Calu3 (cell line): ENCODE measurements around the gene UBAP1L. TPM values are rescaled to one million over a fixed set of nuclear protein-coding genes. Genes with fewer than 3 reads are reported as not detected.

Experiments used
- BruUV-seq: library from RNA; stranded (reverse); fragments of 400-500 nt; replicated peaks from 2 replicates; lab custom pipeline; 2021; lab: Mats Ljungman, UMichigan
- CTCF ChIA-PET: fragments of 300-600 bp; sonication (Branson Sonifier 250); formaldehyde crosslinking; loops from one replicate; lab custom pipeline; 2022; ENCODE audit warnings: antibody characterized with exemption; lab: Charles Lee
- DNase-seq: peaks from one replicate; pipeline ENCODE4 v3.0.0; 2022
- H3K27ac Mint-ChIP-seq: one replicate; pipeline ENCODE4 v1.8.0; 2022; ENCODE audit warnings: mixed read lengths; ENCODE audit not compliant: unreplicated experiment
- H3K27me3 Mint-ChIP-seq: one replicate; pipeline ENCODE4 v1.8.0; 2022; ENCODE audit warnings: mixed read lengths; ENCODE audit not compliant: unreplicated experiment
- H3K36me3 Mint-ChIP-seq: one replicate; pipeline ENCODE4 v1.8.0; 2022; ENCODE audit warnings: mild to moderate bottlenecking, moderate library complexity, mixed read lengths; ENCODE audit not compliant: insufficient read depth, unreplicated experiment
- H3K4me1 Mint-ChIP-seq: one replicate; pipeline ENCODE4 v1.8.0; 2022; ENCODE audit warnings: mild to moderate bottlenecking, low read depth, mixed read lengths; ENCODE audit not compliant: unreplicated experiment
- H3K4me3 Mint-ChIP-seq: one replicate; pipeline ENCODE4 v1.8.0; 2022; ENCODE audit warnings: mild to moderate bottlenecking, low read depth, moderate library complexity, mixed read lengths; ENCODE audit not compliant: unreplicated experiment
- H3K9me3 Mint-ChIP-seq: one replicate; pipeline ENCODE4 v1.8.0; 2022; ENCODE audit warnings: low read depth, mixed read lengths; ENCODE audit not compliant: unreplicated experiment
- intact Hi-C: fragments of 100-400 bp; cut with micrococcal nuclease; formaldehyde crosslinking; loops from one replicate; pipeline ENCODE4 v1.10.0; 2022; ENCODE audit not compliant: unreplicated experiment
- total RNA-seq: library from RNA; stranded (reverse); gene quantifications from 2 replicates; pipeline ENCODE4 v1.2.3, GENCODE V29; 2022
- TF ChIP-seq, protein P1 (sequence below): fragments of 200-600 bp; IDR thresholded peaks from one replicate; pipeline ENCODE4 v1.8.0; 2022; ENCODE audit warnings: antibody characterized with exemption; ENCODE audit not compliant: unreplicated experiment

UBAP1L gene
- total RNA-seq, 1 experiment from 2014 or later: 5.2 TPM

DNA sequence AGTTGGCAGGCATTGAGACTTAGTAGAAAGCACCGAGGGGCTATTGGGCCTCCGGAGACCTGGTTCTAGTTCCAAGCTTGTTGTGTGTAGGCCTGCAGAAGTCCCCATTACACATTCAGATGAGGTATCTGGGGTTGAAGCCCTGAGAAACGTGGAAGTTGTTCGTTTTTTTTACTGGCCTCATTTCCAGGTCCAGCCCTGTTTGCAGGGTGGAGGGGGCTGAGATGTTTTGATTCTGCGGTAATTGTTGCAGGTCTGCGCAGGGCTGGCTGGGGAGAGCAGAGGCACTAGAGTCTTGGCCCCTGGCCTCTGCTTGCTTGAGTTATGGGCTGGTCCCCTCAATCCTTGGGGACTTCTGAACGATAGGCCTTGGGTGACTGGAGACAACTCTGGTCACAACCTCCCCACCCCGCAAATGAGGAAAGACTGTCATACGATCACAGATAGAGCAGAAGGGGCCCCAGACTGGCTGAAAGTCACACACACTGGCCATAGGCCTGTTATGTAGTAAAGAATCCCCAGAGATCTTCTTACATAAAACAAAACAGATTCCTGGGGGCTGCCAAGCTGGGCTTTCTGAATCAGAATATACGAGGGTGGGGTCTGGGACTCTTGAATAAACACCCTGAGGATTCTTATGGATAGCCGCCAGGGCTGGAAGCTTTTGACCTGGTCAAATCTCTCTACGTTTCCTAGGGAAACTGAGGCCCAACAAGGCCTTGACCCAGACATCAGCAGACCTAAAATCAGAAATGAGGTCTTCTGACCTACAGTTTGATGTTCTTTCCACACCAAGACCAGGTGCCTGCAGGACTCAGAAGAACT is 22.8 kb downstream of the UBAP1L start:
- no peak overlapping the region for H3K27ac Mint-ChIP-seq
- H3K9me3 Mint-ChIP-seq: no peaks in the 10 kb centered on the region
- no peak for DNase-seq
- TF ChIP-seq, protein P1, sequence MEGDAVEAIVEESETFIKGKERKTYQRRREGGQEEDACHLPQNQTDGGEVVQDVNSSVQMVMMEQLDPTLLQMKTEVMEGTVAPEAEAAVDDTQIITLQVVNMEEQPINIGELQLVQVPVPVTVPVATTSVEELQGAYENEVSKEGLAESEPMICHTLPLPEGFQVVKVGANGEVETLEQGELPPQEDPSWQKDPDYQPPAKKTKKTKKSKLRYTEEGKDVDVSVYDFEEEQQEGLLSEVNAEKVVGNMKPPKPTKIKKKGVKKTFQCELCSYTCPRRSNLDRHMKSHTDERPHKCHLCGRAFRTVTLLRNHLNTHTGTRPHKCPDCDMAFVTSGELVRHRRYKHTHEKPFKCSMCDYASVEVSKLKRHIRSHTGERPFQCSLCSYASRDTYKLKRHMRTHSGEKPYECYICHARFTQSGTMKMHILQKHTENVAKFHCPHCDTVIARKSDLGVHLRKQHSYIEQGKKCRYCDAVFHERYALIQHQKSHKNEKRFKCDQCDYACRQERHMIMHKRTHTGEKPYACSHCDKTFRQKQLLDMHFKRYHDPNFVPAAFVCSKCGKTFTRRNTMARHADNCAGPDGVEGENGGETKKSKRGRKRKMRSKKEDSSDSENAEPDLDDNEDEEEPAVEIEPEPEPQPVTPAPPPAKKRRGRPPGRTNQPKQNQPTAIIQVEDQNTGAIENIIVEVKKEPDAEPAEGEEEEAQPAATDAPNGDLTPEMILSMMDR: no peak
- H3K4me3 Mint-ChIP-seq: no peak overlapping the region
- H3K27me3 Mint-ChIP-seq: no peaks in the 10 kb centered on the region
- intact Hi-C loops: no loop called here
- no peaks in the 10 kb centered on the region for H3K36me3 Mint-ChIP-seq
- BruUV-seq: no TSS peak
- H3K4me1 Mint-ChIP-seq: peaks cover 8% of the 10 kb centered on the region
- CTCF ChIA-PET: interaction anchor here (0.6 kb wide), 1 partner anchor 284 kb away, joined by 9 read pairs; no protein-coding TSS in a partner anchor

DNA sequence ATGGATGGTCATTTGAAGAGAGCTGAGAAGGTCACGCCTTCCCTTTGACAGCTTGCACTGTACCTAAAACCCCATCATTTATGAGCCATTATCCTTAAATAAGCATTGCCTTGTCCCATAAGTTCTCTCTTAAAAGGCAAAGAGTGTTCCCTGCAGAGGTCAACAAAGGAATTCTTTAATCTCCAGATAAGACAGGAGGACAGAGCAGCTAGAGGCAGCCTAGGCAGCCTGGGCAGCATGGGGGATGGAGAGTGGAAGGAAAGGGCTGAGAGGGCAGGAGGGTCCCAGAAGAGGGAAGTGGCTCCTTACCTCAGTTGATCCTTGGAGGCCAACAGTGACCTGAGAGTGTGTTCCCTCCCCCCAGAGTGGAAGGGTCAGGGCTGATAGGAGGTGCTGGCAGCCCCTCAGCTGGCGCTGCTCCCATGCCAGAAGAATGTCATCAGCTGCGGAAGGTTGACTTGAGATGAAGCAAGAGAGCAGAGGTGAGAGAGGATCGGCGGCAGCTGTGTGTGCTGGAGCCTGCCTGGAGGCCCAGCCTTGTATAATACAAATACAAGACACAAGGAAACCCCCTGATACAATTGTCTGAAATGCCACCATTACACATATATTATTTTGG is 25.7 kb downstream of the UBAP1L start:
- intact Hi-C loops: no loop called here
- BruUV-seq: no TSS peak
- H3K9me3 Mint-ChIP-seq: no peaks in the 10 kb centered on the region
- CTCF ChIA-PET: interaction anchor here (1.3 kb wide), 1 partner anchor 35 kb away, joined by 3 read pairs; no protein-coding TSS in a partner anchor
- H3K36me3 Mint-ChIP-seq: no peaks in the 10 kb centered on the region
- H3K4me3 Mint-ChIP-seq: no peak overlapping the region
- TF ChIP-seq, protein P1: no peak
- peaks cover 8% of the 10 kb centered on the region for H3K4me1 Mint-ChIP-seq
- peaks cover 16% of the 10 kb centered on the region for H3K27me3 Mint-ChIP-seq
- no peak overlapping the region for H3K27ac Mint-ChIP-seq
- no peak for DNase-seq

DNA sequence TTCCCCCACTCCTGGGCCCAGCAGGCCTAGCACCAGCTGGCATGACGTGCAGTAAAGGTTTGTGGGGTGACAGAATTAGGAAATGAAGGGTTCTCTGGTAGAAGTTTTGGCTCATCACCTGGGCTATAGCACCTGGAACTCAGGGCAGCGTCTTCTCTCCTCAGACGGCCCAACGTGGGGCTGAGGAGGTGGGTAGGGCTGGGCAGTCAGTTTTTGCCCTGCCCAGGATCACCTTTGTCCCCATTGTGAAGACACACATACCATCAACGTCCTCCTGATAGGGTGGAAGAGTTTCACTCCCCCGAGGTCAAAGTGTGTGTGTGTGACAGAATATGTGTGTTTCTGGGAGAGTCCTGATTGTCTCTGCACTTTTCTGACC is 26.4 kb downstream of the UBAP1L start:
- no peaks in the 10 kb centered on the region for H3K9me3 Mint-ChIP-seq
- H3K27me3 Mint-ChIP-seq: peaks cover 23% of the 10 kb centered on the region
- TF ChIP-seq, protein P1: no peak
- H3K4me3 Mint-ChIP-seq: no peak overlapping the region
- intact Hi-C loops: no loop called here
- no peak for DNase-seq
- H3K36me3 Mint-ChIP-seq: no peaks in the 10 kb centered on the region
- CTCF ChIA-PET: interaction anchor here (1.3 kb wide), 1 partner anchor 34 kb away, joined by 3 read pairs; no protein-coding TSS in a partner anchor
- BruUV-seq: no TSS peak
- H3K27ac Mint-ChIP-seq: no peak overlapping the region
- peaks cover 8% of the 10 kb centered on the region for H3K4me1 Mint-ChIP-seq

DNA sequence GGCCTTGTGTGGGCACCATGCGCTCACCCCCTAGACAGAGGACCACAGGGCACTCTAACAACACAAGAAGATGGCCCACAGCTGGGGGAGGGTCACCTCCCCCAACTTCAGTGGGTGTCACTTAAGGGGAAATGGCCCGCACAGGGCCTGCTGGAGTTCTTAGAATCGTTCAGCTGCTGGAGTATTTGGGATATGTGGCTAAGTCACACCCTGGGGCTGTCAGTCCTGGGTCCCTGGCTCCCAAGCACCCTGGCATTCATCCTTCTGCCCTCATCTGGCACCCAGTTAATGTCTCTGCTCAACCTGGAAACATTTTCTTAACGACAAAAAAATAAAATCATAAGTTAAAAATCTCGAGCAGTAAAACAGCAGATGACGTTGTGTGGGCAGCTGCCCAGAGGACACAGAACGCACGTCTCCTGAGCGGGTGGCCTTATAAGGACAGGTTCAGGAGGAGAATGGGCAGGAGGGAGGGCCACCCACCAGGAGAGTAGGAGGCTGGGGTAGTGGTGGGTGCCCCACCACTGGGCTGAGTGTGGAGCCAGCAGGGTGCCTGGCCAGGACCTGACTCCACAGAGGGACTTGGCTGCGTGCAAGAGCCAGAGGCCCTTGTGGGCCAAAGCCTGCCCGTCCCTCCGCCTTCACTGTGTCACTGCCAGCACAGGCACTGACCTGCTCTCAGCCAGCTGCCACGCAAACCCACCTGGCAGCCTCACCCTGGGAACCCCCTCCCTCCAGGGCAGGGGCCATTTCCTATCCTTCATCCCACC is 26.9 kb downstream of the UBAP1L start:
- no peak overlapping the region for H3K27ac Mint-ChIP-seq
- intact Hi-C loops: loop anchor here (2.0 kb wide), 1 partner anchor 33 kb away; no protein-coding TSS in a partner anchor
- H3K27me3 Mint-ChIP-seq: peaks cover 28% of the 10 kb centered on the region
- TF ChIP-seq, protein P1: no peak
- no peak overlapping the region for H3K4me3 Mint-ChIP-seq
- H3K9me3 Mint-ChIP-seq: no peaks in the 10 kb centered on the region
- no TSS peak for BruUV-seq
- H3K4me1 Mint-ChIP-seq: peaks cover 9% of the 10 kb centered on the region
- CTCF ChIA-PET: interaction anchor here (0.6 to 2.2 kb wide), 4 partner anchors 13 to 207 kb away, joined by 4 to 12 read pairs (median 8); no protein-coding TSS in a partner anchor
- no peak for DNase-seq
- H3K36me3 Mint-ChIP-seq: no peaks in the 10 kb centered on the region
